ENCODE data around the gene SCARB2.

- TF ChIP-seq CTCF (IDR thresholded peaks at IDR 0.05) (no peak), POLR2A (IDR thresholded peaks at IDR 0.05) (no peak)
Observed at GRCh38 chr4:76196376-76196775, 17.2 kb downstream of the SCARB2 start.
